ENCODE data around the gene TMTC1. TPM values are rescaled to one million over a fixed set of nuclear protein-coding genes. Genes with fewer than 3 reads are reported as not detected.

The TMTC1 gene
- total and polyA plus RNA-seq, 2 experiments from 2014 or later, result 4.8 to 24.3 TPM

DNA sequence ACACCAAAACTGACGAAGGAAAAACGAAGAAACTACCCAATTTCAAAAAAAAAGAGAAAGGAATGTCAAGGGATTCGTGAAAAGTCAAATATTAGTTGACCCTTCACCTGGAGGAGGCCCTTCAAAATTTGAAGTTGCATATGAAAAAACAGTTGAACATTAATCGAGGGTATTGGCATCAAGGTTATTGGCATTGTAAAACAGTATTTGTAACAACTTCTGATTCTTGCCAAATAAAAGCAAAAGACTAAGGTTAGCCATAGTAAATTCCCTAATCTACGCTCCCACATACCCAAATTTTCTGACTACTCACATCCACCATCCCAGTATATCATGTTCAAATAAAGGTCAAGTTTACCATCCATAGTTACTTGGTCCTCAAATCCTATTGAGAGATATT is 118.6 kb downstream of the TMTC1 start:
- Histone ChIP-seq H3K4me1 (ENCODE audit: insufficient read depth) (peaks cover 17% of the 10 kb centered on the region), H3F3A (replicated peaks; ENCODE audit: low read depth) (no peaks in the 10 kb centered on the region), H4K20me1 (replicated peaks; ENCODE audit: insufficient read depth) (no peaks in the 10 kb centered on the region), H2AFZ (no peak overlapping the region), H3K27ac (ENCODE audit: low read depth) (no peak overlapping the region), H3K79me2 (replicated peaks; ENCODE audit: insufficient read depth) (no peaks in the 10 kb centered on the region), H3K27me3 (ENCODE audit: insufficient read depth) (no peaks in the 10 kb centered on the region), H3K4me3 (no peak overlapping the region), H3K9me2 (ENCODE audit: insufficient read depth) (peaks cover 5% of the 10 kb centered on the region), H3K36me3 (ENCODE audit: insufficient read depth) (no peaks in the 10 kb centered on the region), H3K4me2 (no peak overlapping the region)
- ATAC-seq, result no peak
- H3K9me3 Mint-ChIP-seq, result no peaks in the 10 kb centered on the region; the same call in 2 of the 3 replicates
- peaks cover 8% of the 10 kb centered on the region; the same call in 2 of the 3 replicates for H3K36me3 Mint-ChIP-seq (ENCODE audit: low read depth)
- peaks cover 3% of the 10 kb centered on the region for H3K27me3 Mint-ChIP-seq (ENCODE audit: insufficient read depth, low read depth, poor library complexity)
- TF ChIP-seq, protein P1, sequence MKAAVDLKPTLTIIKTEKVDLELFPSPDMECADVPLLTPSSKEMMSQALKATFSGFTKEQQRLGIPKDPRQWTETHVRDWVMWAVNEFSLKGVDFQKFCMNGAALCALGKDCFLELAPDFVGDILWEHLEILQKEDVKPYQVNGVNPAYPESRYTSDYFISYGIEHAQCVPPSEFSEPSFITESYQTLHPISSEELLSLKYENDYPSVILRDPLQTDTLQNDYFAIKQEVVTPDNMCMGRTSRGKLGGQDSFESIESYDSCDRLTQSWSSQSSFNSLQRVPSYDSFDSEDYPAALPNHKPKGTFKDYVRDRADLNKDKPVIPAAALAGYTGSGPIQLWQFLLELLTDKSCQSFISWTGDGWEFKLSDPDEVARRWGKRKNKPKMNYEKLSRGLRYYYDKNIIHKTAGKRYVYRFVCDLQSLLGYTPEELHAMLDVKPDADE (IDR thresholded peaks at IDR 0.05), result no peak
- no peak for TF ChIP-seq JUNB (IDR thresholded peaks at IDR 0.05; ENCODE audit: unreplicated experiment)
- no peak for TF ChIP-seq NANOG (IDR thresholded peaks at IDR 0.05; ENCODE audit: borderline replicate concordance)
- no peak overlapping the region for H3K4me3 Mint-ChIP-seq
- peaks cover 27% of the 10 kb centered on the region for H3K4me1 Mint-ChIP-seq
- no peak for DNase-seq (ENCODE audit: low spot score)
- no peak overlapping the region for H3K27ac Mint-ChIP-seq

GRCh38 chr12:29662734-29663323 is 120.9 kb downstream of the TMTC1 start:
- Histone ChIP-seq H4K20me1 (replicated peaks; ENCODE audit: insufficient read depth) (no peaks in the 10 kb centered on the region), H3K4me3 (no peak overlapping the region), H3F3A (replicated peaks; ENCODE audit: low read depth) (no peaks in the 10 kb centered on the region), H3K9me2 (ENCODE audit: insufficient read depth) (peaks cover 5% of the 10 kb centered on the region), H3K36me3 (ENCODE audit: insufficient read depth) (no peaks in the 10 kb centered on the region), H3K27me3 (ENCODE audit: insufficient read depth) (no peaks in the 10 kb centered on the region), H2AFZ (no peak overlapping the region), H3K4me2 (no peak overlapping the region), H3K27ac (ENCODE audit: low read depth) (0 out of 2 replicates have a peak overlapping the region, but pooled peaks have one; percentile 0), H3K4me1 (ENCODE audit: insufficient read depth) (peaks cover 12% of the 10 kb centered on the region), H3K79me2 (replicated peaks; ENCODE audit: insufficient read depth) (no peaks in the 10 kb centered on the region)
- ATAC-seq (0 out of 3 replicates have a peak, but pooled peaks have one; percentile 32), DNase-seq (ENCODE audit: low spot score) (no peak)
- Mint-ChIP-seq H3K27me3 (ENCODE audit: insufficient read depth, low read depth, poor library complexity) (peaks cover 3% of the 10 kb centered on the region), H3K9me3 (no peaks in the 10 kb centered on the region; the same call in 2 of the 3 replicates), H3K36me3 (ENCODE audit: low read depth) (peaks cover 8% of the 10 kb centered on the region; the same call in 1 of the 3 replicates), H3K4me3 (no peak overlapping the region), H3K4me1 (peaks cover 30% of the 10 kb centered on the region), H3K27ac (peak overlapping the region; percentile 66)
- TF ChIP-seq EZH2 (IDR thresholded peaks at IDR 0.05; ENCODE audit: low read depth, unreplicated experiment) (no peak), STAT1 (IDR thresholded peaks at IDR 0.05; ENCODE audit: unreplicated experiment) (no peak), ZNF114 (CRISPR knock-in tag; IDR thresholded peaks at IDR 0.05) (no peak), NANOG (IDR thresholded peaks at IDR 0.05; ENCODE audit: borderline replicate concordance) (no peak), EZH2phosphoT487 (IDR thresholded peaks at IDR 0.05; ENCODE audit: unreplicated experiment) (no peak), CREB1 (CRISPR knock-in tag; IDR thresholded peaks at IDR 0.05; ENCODE audit: low read depth) (no peak), JUNB (IDR thresholded peaks at IDR 0.05; ENCODE audit: unreplicated experiment) (no peak), ZNF331 (CRISPR knock-in tag; IDR thresholded peaks at IDR 0.05; ENCODE audit: low read depth) (no peak), ZNF462 (CRISPR knock-in tag; IDR thresholded peaks at IDR 0.05) (no peak)
- TF ChIP-seq, protein P1 (IDR thresholded peaks at IDR 0.05), result no peak
- TF ChIP-seq, protein P2, sequence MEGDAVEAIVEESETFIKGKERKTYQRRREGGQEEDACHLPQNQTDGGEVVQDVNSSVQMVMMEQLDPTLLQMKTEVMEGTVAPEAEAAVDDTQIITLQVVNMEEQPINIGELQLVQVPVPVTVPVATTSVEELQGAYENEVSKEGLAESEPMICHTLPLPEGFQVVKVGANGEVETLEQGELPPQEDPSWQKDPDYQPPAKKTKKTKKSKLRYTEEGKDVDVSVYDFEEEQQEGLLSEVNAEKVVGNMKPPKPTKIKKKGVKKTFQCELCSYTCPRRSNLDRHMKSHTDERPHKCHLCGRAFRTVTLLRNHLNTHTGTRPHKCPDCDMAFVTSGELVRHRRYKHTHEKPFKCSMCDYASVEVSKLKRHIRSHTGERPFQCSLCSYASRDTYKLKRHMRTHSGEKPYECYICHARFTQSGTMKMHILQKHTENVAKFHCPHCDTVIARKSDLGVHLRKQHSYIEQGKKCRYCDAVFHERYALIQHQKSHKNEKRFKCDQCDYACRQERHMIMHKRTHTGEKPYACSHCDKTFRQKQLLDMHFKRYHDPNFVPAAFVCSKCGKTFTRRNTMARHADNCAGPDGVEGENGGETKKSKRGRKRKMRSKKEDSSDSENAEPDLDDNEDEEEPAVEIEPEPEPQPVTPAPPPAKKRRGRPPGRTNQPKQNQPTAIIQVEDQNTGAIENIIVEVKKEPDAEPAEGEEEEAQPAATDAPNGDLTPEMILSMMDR (conservative IDR thresholded peaks at IDR 0.05; ENCODE audit: low read depth in 2 of 2), result no peak
